GM19397 (cell line): ENCODE measurements around the gene LRRN1.

Experiments used
- ATAC-seq: cut with Tn5 transposase; IDR thresholded peaks from one replicate; pipeline ENCODE4 v1.9.1; 2021; ENCODE audit warnings: mild to moderate bottlenecking, moderate library complexity; ENCODE audit not compliant: unreplicated experiment

The LRRN1 gene

DNA sequence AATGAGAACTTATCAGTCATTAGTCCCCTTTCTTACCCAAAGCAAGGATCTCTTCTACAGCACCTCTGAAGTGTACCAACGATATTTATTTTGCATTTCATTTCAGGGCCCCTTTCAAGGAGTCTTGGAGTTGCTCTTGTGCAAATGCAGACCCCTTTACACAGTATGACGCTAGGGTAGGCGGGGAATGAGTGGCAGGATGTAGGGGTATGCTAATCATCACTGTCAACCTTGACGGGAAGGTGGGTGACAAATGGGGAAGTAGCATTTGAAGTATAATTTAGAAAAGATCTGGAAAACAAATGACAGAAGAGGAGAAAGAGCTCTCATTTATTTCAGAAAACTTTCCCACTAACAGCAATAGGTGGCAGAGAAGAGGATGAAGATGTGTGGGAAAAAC is 94.4 kb downstream of the LRRN1 start:
- no peak for ATAC-seq
